NCI-H345 treated with DMSO at 0.1 percent for 48 hours (cell line): ENCODE results near the gene GPX4.

Experiments
- DNase-seq: peaks from one replicate; lab custom pipeline; 2025; ENCODE audit not compliant: unreplicated experiment; lab: John Stamatoyannopoulos, UW

The GPX4 gene

DNA sequence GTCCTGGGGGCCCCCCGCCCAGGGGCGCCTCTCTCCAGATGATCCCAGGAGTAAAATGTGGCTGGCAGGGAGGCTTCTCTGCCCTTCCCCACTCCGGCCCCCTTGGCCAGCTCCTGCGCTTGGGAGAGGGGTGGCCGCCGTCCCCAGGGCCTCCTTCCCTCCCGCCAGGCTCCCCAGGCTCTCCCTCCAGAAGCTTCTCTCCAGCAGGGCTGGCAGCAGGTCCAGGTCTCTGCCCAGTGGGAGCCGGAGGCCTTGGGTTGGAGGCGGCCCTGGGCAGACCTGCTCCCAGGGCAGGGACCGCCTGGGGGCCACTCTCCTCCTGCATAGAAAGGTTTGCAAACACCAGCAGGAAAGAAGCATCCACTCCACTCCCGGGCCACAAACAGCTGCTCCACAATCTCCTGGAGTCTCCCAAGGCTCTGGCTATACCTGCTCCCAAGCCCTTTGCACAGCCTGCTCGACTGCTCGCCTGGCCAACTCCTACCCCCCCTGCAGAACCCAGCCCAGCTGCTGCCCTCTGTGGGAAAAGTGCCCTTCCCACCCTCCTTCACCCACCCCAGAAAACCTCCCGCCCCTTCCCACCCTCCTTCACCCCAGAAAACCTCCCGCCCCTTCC lies 44.2 kb downstream of the GPX4 start:
- no peak for DNase-seq

DNA sequence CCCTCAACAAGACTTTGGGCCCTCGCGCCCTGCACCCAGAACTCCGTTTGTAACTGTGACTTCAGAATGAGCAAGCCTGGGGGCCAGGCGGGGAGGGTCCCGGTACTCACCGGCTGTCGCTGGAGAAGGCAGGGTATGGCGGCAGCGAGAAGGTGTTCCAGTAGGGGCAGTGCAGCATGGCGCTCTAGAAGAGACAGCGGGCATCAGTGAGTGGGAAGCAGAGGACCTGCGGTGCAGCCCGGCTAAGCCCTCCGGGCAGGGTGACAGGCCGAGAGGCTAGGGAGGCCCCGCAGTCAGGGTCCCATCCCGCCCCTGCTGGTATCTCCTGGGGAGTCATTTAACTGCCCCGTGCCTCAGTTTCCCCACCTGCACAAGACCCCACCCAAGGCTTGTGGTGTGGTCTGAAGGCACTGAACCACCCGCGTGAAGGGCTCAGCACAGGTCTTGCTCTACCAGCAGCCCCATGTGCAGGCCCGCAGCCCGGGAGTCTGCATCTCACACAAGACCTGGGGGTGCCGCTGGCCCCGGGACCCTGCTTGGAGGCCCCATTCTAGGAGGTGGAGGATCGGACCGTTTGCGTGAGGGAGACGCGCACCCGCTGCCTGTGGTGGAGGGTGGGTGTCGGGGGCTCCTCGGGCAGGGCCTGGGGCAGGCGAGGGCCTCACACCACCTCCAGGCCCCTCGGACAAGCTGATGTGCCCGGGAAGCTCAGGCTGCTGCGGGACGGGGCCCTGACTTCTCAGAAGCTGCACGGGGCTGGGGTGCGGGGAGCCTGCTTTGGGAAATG lies 45.7 kb downstream of the GPX4 start:
- no peak for DNase-seq

DNA sequence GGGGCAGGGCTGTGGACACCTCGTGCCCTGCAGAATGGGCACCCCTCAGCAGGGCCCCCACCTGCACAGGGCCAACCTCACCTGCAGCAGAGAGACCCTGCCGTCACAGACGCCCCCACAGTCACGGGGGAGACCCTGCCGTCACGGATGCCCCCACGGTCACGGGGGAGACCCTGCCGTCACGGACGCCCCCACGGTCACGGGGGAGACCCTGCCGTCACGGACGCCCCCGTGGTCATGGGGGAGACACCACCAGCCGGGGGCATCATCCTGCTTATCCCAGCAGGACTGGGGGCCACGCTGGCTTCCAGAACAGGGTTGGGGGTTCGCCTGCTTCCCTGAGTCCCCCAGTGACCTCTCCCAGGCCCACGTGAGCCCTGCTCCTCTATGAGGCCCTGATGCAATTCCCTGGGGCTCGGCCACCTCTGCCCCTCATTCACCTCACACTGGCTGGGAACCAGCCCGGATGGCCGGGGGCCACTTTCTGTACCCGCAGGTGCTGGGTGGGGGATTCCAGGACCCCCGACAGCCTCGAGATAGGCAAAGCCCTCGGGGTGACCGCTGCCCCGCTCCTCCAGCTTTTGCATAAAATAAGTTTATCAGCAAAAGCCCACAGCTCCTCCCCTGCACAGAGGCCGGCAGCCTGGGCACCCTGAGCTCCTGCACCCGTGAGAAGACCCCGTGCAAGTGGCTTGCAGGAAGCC lies 46.7 kb downstream of the GPX4 start:
- no peak for DNase-seq

DNA sequence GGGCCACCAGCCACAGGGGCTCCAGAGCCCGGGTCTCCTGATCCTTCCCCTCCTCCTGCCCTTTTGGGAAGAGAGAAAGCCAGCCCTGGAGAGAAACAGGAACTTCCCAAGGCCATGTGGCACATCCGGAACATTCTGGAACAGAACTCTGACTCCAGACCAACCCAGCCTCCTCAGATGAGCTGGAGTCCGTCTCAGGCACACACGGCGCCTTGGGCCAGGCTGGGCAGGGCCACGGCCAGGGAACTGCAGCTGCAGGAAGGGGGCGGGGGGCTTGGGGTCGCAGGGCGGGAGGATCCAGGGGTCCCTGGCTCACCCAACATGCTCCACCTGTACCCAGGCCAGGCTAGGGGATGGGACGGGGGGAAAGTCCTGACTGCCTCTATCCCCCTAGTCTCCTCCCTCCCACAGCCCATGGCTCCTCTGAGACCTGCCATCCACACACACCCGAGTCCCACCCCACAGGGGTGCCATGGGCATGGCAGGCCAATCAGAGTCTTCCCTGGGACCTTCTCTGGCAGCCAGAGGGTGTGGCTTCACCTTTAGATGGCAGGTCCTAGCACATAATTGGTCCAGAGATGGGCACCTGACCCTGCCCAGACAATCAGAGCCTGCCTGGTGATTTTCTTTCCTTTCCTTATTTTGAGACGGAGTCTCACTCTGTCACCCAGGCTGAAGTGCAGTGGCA lies 47.4 kb downstream of the GPX4 start:
- DNase-seq, result no peak

DNA sequence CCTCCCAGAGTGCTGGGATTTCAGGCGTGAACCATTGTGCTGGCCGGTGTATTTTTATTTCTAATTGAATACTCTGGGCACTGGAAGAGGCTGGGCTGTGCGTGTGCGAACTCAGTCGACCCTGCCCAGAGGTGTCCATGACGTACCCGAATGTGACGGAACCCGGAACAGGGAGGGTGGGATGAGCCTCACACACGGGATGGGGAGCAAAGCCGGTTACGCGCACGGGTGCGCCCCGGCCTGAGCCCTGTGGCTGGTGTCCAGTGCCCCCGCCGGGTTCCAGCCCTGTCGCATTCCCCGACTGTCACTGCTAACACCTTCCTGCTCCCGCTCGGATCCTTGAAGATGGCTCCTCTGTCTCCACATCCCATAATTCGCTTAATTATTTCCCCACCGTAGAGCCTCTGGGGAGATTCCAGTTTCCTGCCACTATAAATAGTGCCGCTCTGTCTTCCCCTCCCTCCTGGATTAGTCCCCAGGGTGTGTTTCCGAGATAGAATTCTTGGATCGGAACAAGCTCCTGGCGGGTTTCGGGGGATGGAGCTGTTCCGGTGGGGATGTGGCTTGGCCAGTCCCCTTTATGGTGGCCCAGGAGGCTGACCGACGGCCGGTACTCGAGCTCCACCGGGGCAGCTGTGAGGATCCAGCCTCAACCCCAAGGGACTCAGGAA lies 48.3 kb downstream of the GPX4 start:
- no peak for DNase-seq

DNA sequence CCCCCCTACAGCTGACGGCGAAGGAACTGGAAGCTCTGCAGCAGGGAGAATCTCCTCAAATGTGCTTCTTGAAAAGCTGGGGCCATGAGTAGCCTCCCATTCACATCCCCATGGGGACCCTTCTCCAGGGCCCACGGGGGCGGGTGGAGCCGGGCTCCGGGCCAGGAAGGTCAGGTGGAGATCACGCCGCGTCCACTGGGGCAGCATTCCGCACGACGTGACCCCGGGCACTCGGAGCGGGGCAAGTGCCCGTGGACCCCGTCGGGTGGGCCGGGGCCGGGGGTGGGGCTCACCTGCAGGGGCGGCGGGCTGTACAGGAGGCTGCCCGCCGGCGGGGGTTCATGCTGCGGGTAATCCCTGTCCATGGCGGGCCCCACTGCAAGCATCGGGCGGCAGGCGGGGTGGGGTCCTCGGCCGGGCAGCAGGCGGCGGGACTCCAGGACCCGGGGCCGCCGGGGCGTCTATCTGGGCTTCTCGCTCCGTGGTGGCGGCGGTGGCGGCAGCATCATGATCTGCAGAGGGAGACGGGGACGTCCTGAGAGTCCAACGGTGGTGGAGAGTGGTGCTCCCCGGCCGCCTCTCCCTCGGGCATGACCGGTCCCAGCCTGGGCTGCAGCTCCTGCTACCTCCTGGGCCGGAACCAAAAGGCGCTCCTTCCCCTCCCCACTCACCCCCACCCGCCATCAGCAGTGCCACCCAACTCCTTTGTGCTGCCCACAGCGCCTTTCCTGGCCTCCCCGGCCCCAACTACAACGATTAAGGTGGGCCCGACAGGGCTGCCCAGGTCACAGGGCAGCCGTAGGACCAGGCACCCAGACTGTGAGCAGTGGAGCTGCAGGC lies 50.3 kb downstream of the GPX4 start:
- no peak for DNase-seq

DNA sequence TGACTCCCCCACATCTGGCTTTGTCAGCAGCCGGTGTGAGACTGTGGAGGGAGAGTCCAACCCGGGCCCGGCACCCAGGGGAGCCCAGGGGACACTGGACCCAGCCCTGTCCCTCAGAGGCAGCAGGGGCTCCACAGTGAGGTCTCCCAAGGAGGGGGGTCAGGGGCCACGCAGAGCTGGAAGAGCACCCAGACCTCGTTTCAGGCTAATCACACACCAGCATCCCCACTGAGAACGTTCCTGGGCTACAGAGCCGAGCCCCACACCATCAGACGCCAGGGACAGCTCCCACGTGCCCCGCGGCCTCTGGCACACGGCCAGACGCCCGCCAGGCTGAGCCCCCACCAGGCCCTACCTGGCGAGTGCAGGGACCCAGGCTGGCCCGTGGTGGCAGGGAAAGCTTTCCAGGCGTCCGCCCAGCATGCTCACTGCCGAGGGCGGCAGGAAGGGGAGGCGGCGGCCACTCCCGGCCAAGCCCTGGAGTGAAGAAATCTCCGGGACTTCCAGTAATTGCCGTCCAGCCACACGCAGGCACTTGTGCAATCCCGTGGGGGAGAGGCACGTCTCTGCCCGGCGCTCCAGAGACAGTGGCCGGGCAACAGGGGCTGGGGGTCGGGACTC lies 51.0 kb downstream of the GPX4 start:
- no peak for DNase-seq

DNA sequence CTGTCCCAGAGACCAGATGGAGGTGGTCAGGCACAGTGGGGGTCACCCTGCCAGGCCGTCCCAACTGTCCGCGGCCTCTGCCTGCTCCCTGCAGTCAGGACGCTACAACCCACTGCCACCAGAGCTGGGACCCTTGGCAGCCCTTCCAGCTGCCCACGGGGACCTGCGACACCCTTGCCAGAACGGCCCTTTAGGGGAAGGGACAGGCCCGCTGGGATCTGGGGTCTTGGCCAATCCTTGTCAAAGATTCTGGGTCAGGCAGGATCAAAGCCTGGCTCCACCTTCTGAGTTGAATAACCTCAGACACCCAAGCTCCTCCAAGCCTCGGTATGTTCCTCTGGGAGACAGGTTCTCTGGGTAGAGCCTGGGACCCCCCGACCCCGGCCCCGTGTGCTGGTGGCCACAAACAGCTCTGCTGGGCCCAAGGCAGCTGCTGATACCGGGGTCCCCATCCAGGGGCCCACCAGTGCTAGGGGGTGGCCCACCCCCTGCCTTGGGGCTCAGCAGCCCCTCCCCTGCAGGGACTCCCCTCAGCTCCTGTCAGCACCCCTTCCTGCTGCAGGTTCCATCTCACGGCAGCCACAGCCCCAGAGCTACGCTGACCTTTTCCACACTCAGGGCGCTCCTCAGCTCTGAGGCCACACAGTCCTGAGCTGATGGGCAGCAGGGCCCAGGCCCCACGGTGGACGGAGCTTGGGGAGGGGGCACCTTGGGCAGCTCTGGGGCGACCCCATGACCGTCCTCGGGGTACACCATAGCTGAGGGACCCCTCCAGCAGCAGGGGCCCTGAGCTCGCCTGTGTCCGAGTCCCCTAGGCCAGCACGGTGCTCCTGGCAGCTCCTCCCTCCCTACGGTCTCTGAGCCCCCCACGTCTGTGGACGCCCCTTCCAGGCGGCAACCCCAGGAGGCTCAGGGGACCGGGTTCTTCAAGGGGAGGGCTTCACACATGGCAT lies 51.8 kb downstream of the GPX4 start:
- DNase-seq, result no peak
